HT-29 (cell line): ENCODE data around the gene ZNF587B. TPM values are rescaled to one million over a fixed set of nuclear protein-coding genes. Genes with fewer than 3 reads are reported as not detected.
"Not testable (repeated sequence)": the region's sequence is repeated elsewhere in the genome, so short reads cannot be mapped to it uniquely, and the experiment has no call there.

Experiments
- DNase-seq: peaks from one replicate; pipeline ENCODE4 v3.0.0-alpha.2; 2015; ENCODE audit warnings: low spot score
- total RNA-seq: library from RNA; depleted of rRNA; stranded (reverse); fragments of >200 nt; shearing (Covaris generic); gene quantifications from 2 replicates; pipeline ENCODE4 v1.2.3, GENCODE V29; 2014

The ZNF587B gene
- total RNA-seq, 1 experiment from 2014 or later, result 40.0 TPM

- no peak for DNase-seq
These were observed 11.7 kb upstream of the ZNF587B start for GRCh38 chr19:57818378-57818777.

DNA sequence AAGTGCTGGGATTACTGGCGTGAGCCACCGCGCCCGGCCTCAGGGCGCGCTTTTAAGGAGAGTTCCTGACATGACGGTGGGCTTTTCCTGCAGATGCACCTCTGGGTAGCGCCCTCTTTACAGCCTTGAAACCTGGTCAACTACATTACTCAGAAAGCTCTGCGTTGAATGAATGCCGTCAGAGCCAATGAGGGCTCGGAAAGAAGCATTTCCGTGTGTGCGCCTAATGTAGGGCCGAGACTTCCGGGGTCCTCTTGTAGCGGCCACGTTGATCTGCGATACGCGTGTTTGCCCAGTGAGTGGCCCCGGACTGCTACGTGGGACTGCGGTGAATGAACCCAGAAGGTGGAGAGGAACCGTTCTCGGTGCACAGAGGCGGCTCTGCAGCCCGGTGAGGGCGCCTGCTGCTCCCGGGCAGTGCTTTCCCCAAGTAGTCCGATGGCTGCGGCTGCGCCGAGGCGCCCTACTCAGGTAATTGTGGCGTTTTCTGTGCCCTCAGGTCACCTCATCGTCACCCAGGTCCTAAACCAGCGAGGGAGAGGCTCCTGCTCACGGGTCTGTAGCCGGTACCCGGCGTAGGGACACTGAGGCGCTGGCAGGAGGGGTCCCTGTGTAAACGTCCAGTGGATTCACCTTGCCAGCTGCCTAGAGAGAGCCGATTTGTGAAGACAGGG is 10.5 kb upstream of the ZNF587B start:
- DNase-seq, result peak; percentile 97

DNA sequence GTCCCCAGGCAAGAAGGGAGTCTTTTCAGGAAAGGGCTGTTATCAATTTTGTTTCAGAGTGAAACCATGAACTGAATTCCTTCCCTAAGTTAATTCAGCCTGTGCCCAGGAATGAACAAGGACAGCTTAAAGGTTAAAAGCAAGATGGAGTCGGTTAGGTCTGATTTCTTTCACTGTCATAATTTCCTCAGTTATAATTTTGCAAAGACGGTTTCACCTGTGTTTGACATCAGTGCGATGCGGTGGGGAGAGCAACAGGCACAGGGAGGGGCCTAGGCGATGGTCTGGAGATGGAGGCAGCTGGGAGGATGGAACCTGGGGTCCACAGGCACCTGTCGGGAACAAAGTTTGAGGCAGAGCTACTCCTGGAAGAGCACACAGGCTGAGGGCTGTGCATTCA is 9.5 kb upstream of the ZNF587B start:
- no peak for DNase-seq

- DNase-seq, result not testable (repeated sequence)
These were observed 9.0 kb upstream of the ZNF587B start for GRCh38 chr19:57821095-57821494.

DNA sequence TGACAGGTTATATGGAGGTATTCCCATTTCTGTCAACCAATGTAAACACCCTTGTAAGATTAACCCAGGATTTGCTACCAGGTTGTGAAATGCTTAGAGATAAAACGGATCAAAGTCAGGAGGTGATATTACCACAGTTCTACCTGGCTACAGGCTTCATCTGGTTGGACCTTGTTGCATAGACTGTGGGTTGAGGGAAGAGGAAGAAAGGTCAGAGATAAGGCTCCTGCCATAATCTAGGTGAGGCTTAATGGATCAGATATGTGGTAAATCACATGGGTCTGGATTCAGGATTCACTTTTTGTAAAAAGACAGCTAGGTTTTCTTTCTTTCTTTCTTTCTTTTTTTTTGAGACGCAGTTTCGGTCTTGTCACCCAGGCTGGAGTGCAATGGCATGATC is 8.6 kb upstream of the ZNF587B start:
- DNase-seq, result not testable (repeated sequence)

DNA sequence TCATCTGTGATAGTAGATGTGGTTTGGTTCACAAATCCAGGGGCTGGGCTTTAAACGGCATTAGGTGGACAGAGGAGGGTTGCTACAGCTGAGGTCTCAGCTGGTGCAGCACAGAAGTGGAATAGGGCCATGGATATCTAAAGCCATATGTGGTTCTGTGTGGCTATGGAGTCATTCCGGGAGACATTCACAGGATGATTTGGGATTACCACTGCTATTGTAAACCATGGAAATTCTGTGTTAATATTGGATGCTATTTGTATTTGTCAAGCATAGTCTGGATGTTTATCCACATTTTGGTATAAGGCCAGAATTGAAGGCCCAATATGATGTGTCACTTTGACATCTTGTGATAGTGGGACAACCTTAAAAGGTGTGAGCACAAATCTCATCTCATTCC is 6.9 kb upstream of the ZNF587B start:
- DNase-seq, result not testable (repeated sequence)

- DNase-seq, result not testable (repeated sequence)
These were observed 6.5 kb upstream of the ZNF587B start for GRCh38 chr19:57823608-57824007.

GRCh38 chr19:57825511-57825910 is 4.6 kb upstream of the ZNF587B start:
- no peak for DNase-seq

DNA sequence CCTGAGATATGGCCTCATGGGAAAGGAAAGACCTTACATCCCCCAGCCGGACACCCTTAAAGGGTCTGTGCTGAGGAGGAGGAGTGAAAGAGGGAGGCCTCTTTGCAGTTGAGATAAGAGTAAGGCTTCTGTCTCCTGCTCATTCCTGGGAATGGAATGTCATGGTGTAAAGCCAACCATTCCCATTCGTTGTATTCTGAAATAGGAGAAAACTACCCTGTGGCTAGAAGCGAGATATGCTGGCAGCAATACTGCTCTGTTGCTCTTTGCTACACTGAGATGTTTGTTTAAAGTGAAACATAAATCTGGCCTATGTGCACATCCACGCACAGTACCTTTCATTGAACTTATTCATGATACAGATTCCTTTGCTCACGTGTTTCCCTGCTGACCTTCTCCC is 783 bp upstream of the ZNF587B start:
- no peak for DNase-seq

DNA sequence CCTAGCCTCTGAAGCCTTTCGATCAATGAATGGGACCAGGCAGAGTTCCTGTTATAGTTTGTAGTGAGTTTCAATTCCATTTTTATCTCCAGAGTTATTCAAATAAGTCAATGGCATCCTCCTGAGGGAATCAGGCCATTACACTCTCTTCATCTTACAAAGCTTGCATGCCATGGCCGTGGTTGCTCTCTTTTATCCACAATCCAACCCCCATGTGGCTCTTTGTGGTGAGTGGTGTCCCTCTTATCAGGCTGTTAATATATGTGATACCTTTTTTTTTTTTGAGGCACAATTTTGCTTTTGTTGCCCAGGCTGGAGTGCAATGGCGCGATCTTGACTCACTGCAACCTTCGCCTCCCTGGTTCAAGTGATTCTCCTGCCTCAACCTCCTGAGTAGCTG is 6.9 kb downstream of the ZNF587B start:
- not testable (repeated sequence) for DNase-seq

- not testable (repeated sequence) for DNase-seq
These were observed 8.6 kb downstream of the ZNF587B start for GRCh38 chr19:57838622-57839191.

- no peak for DNase-seq
These were observed 11.1 kb downstream of the ZNF587B start for GRCh38 chr19:57841122-57841763.

GRCh38 chr19:57847164-57847563 is 17.1 kb downstream of the ZNF587B start:
- not testable (repeated sequence) for DNase-seq

- not testable (repeated sequence) for DNase-seq
These were observed 19.1 kb downstream of the ZNF587B start for GRCh38 chr19:57849162-57849665.

- peak; percentile 95 for DNase-seq
These were observed 19.8 kb downstream of the ZNF587B start, which contains the start of gene ZNF587 for GRCh38 chr19:57849666-57850473. TSS of gene ZNF587 (plus strand) at chr19:57849859. CDS start at chr19:57850039, 180 bp downstream.

DNA sequence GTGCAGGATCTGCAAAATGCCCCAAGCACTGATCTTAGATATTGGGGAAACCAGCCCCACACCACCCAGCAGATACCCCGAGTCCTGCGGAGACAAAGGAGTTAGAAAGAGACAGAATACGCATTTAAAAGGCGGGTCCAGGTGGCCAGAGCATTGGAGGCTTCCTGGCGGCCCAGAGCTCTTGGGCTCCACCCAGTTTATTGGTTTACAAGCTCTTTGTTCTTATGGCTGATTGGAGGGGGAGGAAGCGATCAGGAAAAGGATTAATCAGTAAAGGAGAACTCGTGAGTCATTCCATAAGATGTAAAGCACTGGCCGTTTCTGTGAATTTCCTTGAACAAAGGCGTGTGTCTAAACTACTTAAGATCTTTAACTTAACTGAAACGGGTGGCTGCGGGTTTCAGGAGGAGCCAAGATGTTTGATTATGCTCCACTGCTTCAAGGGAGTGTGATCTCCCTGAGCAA is 20.5 kb downstream of the ZNF587B start:
- DNase-seq, result peak; percentile 97

DNA sequence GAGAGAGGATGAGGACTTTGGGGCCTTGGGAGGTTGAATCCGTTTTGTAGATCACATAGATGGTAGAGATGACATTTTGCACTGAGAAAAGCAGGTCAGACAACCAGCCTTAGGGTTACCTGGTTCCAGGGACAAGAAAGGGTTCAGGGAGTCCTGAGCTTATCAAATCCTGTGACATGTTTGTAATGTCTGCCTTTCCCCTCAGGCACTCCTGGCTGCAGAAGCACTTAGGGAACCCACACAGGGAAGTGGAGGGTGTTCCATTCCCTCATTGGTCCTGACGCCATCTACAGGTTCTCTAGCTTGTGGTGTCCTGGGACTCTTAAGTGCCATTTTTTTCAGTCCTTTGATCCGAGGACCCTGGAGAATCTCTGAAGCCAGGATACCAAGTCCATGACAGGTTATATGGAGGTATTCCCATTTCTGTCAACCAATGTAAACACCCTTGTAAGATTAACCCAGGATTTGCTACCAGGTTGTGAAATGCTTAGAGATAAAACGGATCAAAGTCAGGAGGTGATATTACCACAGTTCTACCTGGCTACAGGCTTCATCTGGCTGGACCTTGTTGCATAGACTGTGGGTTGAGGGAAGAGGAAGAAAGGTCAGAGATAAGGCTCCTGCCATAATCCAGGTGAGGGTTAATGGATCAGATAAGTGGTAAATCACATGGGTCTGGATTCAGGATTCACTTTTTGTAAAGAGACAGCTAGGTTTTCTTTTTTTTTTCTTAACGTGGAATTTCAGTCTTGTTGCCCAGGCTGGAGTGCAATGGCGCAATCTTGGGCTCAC is 21.9 kb downstream of the ZNF587B start:
- not testable (repeated sequence) for DNase-seq

- not testable (repeated sequence) for DNase-seq
These were observed 24.0 kb downstream of the ZNF587B start for GRCh38 chr19:57854117-57854516.

GRCh38 chr19:57862351-57862750 is 32.3 kb downstream of the ZNF587B start:
- not testable (repeated sequence) for DNase-seq

- DNase-seq, result no peak
These were observed 37.9 kb downstream of the ZNF587B start for GRCh38 chr19:57867868-57868492.
